ENCODE data around the gene PLBD2.

The PLBD2 gene

DNA sequence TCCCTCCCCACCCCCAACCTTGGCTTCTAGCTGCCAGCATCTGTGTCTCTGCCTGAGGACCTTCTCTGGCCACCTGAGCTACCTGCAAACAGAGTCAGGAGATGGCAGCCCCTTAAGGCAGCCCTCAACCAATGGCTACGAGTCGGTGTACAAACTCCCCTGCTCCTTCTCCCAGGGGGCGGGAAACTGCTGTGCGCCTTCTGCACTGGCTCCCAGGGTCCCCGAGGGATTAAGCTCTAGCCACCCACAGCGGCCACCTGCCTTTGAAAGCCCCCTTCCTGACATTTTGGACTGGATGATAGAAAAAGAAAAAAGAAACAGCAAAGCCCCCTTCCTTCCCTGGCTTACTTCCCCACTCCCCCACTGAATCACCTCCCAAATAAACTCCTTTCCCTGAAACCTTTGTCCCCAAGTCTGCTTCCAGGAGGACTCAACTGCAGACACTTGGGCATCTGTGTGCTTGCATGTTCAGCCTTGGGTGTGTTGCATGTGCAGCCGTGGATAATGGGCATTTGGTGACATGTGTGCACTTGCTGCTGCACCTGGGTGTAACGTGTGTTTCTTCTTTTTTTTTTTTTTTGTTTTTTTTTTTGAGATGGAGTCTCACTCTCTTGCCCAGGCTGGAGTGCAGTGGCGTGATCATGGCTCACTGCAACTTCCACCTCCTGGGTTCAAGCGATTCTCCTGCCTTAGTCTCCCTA lies 39.3 kb downstream of the PLBD2 start:
- DNase-seq, result no peak

DNA sequence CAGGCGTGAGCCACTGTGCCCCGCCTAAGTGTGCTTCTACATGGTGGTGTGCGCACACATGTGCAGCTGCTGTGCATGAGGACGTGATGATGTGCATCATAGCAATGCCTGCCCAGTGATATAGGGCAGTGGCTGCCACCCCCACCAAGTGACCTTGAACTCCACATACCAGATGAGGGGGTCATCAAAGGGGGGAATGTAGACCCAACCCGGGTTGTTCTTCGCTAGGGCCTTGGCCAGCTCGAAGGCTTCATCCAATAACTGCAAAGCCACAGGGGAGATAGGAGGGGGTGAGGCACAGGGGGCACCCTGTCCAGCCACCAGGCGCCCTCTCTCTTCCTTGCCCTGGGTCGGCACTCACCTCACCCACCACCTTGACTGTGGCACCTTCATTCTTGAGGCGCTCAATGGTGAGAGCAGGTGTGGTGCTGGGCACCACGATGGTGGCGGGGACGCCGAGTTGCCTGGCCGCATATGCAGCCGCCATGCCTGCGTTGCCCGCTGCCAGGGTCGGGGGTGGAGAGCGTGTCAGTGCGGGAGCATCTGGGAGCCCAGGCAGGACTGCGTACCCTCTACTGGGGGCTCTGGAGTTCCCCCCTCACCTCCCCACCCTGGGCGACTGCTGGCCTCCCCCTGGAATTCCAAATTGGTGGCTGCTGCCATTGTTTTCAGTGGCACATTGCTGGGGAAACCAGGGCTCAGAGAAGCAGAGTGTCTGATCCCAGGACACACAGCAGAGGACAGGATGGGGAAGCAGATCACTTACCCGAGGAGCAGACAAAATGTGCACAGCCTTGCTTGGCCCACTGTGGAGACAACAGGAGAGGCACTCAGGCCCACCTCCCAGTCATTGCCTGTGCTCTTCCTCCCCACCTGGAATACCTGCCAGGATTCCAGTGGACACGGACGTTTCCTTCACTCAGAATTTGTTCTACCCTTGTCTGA lies 40.2 kb downstream of the PLBD2 start:
- DNase-seq, result no peak

- DNase-seq, result no peak
Measured at GRCh38 chr12:113399490-113399889, 41.1 kb downstream of the PLBD2 start.

DNA sequence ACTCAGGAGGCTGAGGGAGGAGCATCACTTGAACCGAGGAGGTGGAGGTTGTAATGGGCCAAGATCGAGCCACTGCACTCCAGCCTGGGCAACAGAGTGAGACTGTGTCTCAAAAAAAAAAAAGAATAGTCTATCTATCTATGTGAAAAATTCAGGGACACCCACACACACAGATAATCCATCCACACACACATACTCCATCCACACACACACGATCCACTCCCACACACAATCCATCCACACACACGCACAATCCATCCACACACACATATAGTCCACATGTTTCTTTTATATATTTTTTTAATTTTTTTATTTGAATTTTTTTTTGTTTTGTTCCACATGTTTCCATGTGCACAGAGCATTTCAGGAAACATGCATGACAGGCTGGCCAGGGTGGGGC lies 42.0 kb downstream of the PLBD2 start:
- no peak for DNase-seq

- DNase-seq, result no peak
Measured at GRCh38 chr12:113401066-113402000, 42.9 kb downstream of the PLBD2 start.

- no peak for DNase-seq
Measured at GRCh38 chr12:113402586-113403260, 44.3 kb downstream of the PLBD2 start.

DNA sequence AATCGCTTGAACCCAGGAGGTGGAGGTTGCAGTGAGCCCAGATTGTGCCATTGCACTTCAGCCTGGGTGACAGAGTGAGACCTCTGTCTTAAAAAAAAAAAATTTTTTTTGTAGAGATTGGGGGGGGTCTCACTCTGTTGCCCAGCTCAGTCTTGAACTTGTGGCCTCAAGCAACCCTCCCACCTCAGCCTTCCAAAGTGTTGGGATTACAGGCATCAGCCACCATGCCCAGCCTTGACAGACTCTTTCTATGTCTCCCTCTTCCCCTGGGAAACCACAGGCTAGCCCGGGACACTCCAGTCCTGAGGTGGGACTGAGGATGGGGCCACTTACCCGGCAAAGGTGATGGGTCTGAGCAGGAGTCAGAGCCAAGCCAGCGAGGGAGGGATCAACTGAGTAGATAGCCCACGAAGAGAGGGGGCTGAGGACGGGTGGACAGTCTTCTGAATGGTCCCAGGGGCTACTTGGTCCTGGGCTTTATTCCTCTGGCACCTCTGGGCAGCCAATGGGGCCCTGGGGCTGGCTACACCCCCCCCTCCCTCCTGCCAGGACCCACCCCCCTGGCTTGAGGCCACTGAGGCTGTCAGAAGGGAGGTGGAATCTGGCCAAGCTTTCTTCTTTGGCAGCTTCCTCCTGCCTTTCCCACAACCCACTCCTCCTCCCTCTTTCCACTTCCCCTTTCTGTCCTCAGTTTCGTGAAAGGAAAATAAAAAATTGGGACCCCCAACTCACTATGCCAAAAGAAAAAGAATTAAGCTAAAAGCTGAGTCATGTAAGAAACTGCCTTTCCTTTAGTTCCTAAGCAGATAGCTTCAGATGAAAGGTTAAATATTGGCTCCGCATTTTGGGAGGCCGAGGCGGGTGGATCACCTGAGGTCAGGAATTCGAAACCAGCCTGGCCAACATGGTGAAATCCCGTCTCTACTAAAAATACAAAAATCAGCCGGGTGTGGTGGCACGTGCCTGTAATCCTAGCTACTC lies 45.3 kb downstream of the PLBD2 start, which contains the start of gene SDS:
Gene SDS (minus strand): TSS at position 453 of the 981 bp plus-strand sequence. CDS start 4,179 bp downstream, outside the sequence.
- DNase-seq, result peak; percentile 48

DNA sequence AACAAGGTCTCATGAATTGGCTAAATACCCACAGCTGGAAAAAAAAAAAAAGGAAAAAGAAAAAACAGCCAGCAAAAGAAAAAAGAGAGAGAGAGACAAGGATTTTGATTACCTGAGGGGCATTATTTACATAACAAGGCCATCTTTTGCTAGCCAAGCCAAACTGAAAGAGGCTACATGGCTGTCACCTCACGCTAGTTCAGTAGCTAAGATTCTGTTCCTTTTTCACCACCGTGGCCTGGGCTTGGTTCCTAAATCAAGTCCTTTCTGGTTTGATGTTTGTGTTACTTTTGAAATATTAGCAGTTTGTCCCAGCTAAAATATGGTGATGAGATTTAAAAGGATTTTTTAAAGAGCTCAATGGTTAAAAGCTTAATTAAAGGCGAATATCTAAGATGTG lies 47.3 kb downstream of the PLBD2 start:
- DNase-seq, result no peak

- peak; percentile 25 for DNase-seq
Measured at GRCh38 chr12:113407931-113408600, 49.7 kb downstream of the PLBD2 start.

DNA sequence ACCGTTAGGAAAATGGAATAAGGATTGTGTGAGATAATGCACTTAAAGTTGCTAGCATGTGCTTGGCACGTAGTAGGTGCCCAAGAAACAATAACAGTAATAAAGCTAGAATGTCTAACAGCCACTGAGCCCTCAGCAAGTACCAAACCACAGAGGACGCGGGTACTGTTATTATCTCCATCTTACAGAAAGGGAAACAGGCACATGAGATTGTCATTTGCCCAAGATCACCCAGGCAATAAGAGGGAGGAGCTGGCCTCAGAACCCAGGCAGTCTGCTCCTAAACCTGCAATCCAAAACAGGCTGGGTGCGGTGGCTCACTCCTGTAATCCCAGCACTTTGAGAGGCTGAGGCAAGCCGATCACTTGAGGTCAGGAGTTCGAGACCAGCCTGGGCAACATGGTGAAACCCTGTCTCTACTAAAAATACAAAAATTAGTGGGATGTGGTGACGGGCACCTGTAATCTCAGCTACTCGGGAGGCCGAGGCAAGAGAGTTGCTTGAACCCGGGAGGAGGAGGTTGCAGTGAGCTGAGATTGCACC lies 50.4 kb downstream of the PLBD2 start:
- peak; percentile 65 for DNase-seq

DNA sequence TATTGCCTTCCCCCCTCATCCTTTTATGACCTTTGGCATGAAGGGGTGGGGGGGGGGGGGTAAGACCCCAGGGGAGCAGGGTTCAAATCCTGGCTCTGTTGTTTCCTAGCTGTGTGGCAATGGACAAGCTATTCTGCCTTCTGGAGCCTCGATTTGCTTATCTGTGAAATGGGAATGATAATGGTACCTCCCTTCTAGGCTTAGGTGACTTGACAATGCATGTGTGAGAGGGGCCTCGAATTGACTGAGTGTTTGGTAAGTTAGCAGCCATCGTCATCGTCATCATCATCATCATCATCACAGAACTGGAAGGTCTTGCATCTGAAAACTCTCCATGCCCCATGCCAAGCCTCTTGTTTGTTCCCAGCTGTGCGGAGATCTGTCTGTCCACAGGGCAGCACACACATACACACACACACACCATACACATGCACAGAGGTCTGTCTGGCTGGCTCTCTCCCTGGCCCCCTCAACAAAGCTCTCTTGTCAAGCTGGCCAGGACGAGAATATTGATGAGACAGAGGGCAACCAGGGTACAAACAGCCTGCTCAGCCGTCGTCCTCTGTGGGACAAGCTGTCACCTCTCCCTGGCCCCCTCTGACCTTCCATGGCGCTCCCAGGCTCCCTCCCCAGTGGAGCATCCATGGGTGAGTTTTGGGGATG lies 51.2 kb downstream of the PLBD2 start:
- no peak for DNase-seq

DNA sequence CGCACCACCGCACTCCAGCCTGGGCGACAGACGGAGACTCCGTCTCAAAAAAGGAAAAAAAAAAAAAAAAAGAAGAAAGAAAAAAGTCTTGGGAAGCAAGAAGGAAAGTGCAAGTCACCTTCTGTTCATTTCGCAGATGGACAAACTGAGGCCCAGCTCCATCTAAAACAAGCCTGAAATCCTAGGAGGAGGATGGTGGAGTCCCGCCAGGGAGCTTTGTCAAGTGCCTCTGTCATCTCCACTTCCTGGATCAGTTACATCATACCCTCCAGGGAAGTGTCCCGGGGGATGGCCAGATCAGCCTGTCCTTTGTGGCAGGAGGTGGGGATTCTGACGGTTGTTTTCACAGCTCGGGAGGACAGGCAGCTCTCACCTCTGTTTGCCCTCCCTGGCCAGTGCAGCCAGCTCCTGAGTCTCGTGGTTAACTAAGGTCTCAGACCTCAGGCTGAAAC lies 55.1 kb downstream of the PLBD2 start:
- no peak for DNase-seq

DNA sequence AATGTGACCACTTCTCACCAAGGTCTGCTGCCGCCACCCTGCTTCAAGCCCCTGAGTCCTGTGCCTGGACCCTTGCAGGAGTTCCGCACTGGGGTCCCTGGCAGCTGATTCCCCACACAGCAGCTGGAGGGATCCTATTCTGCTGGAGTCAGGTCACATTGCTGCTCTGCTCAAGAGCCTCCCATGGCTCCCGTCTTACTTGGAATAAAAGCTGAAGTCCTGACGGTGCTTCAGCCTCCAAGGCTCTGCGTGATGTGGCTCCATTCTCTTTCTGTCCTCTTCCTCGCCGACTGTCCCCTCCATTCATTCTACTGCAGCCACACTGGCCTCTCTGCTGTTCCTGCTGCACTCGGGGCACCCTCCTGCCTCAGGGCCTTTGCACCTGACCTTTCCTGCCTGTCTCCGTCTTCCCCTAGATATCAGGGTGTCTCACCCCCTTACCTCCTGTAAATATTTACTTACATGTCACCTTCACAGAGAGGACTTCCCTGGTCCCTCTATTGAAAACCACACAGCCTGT lies 56.2 kb downstream of the PLBD2 start:
- no peak for DNase-seq

DNA sequence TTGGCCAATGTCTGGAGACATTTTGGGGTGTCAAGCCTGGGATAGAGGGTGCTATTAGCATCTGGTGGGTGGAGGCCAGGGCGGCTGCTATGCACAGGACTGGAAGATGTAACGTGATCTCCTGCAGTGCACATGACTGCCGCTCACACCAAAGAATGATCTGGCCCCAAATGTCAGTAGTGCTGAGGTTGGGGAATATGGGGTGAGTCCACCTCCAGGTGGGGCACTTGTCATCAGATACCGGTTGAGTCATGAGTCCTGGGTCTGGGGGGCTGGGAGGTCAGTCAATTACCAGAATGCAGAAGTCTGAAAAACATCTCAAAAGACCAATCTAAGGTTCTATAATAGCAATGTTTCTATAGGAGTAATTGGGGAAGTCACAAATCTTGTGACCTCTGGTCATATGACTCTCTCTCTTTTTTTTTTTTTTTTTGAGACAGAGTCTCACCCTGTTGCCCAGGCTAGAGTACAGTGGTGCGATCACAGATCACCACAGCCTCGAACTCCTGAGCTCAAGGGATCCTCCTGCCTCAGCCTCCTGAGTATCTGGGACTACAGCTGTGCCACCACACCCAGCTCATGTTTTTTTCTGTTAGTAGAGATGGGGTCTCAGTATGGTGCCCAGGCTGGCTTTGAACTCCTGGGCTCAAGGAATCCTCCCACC lies 57.8 kb downstream of the PLBD2 start:
- peak; percentile 34 for DNase-seq

- DNase-seq, result no peak
Measured at GRCh38 chr12:113418213-113418879, 60.0 kb downstream of the PLBD2 start.

- peak; percentile 92 for DNase-seq
Measured at GRCh38 chr12:113420996-113421595, 62.7 kb downstream of the PLBD2 start.

Measured in hematopoietic multipotent progenitor cell treated with erythropoietin and hydrocortisone succinate and interleukin-3 and kit ligand, for 8 days (in vitro differentiated cells).